Activated naive CD4-positive, alpha-beta T cell treated with anti-CD3 and anti-CD28 coated beads, Interleukin-2, amount 10 ng/mL, durations not matched to agents 7 days and 5 days (primary cell): ENCODE results near the gene CELF4.

Source experiments
- CTCF ChIA-PET: fragments of 350-600 bp; sonication (Branson Sonifier 250); formaldehyde crosslinking; loops from one replicate; lab custom pipeline; 2021; ENCODE audit warnings: antibody characterized with exemption; lab: Charles Lee
- DNase-seq: peaks from one replicate; pipeline ENCODE4 v3.0.0-alpha.2; 2020
- H3K27ac Mint-ChIP-seq: one replicate; pipeline ENCODE4 v1.8.0; 2021; ENCODE audit warnings: mild to moderate bottlenecking, moderate library complexity, mixed read lengths
- H3K27me3 Mint-ChIP-seq: one replicate; pipeline ENCODE4 v1.8.0; 2021; ENCODE audit warnings: mild to moderate bottlenecking, mixed read lengths
- H3K36me3 Mint-ChIP-seq: one replicate; pipeline ENCODE4 v1.8.0; 2021; ENCODE audit warnings: mixed read lengths
- H3K4me1 Mint-ChIP-seq: one replicate; pipeline ENCODE4 v1.8.0; 2021; ENCODE audit warnings: mixed read lengths
- H3K4me3 Mint-ChIP-seq: one replicate; pipeline ENCODE4 v1.8.0; 2021; ENCODE audit warnings: mild to moderate bottlenecking, moderate library complexity, mixed read lengths
- H3K9me3 Mint-ChIP-seq: one replicate; pipeline ENCODE4 v1.8.0; 2021; ENCODE audit warnings: mixed read lengths

The CELF4 gene

GRCh38 chr18:37293359-37293758 lies 272.2 kb downstream of the CELF4 start:
- H3K36me3 Mint-ChIP-seq: no peaks in the 10 kb centered on the region
- CTCF ChIA-PET: no interaction called here
- no peaks in the 10 kb centered on the region for H3K9me3 Mint-ChIP-seq
- no peak overlapping the region for H3K4me3 Mint-ChIP-seq
- no peaks in the 10 kb centered on the region for H3K4me1 Mint-ChIP-seq
- no peaks in the 10 kb centered on the region for H3K27me3 Mint-ChIP-seq
- no peak overlapping the region for H3K27ac Mint-ChIP-seq
- DNase-seq: no peak

- Mint-ChIP-seq H3K4me1 (no peaks in the 10 kb centered on the region), H3K27ac (no peak overlapping the region), H3K4me3 (no peak overlapping the region), H3K27me3 (no peaks in the 10 kb centered on the region), H3K9me3 (no peaks in the 10 kb centered on the region), H3K36me3 (no peaks in the 10 kb centered on the region)
- DNase-seq: no peak
- CTCF ChIA-PET: no interaction called here
Observed at GRCh38 chr18:37289423-37289822, 276.2 kb downstream of the CELF4 start.

- Mint-ChIP-seq H3K4me3 (no peak overlapping the region), H3K9me3 (peaks cover 4% of the 10 kb centered on the region), H3K36me3 (no peaks in the 10 kb centered on the region), H3K4me1 (no peaks in the 10 kb centered on the region), H3K27me3 (peaks cover under 1% of the 10 kb centered on the region), H3K27ac (no peak overlapping the region)
- CTCF ChIA-PET: no interaction called here
- no peak for DNase-seq
Observed at GRCh38 chr18:37287601-37288000, 278.0 kb downstream of the CELF4 start.

- Mint-ChIP-seq H3K27ac (no peak overlapping the region), H3K9me3 (peaks cover 4% of the 10 kb centered on the region), H3K4me3 (no peak overlapping the region), H3K27me3 (peaks cover 4% of the 10 kb centered on the region), H3K4me1 (no peaks in the 10 kb centered on the region), H3K36me3 (no peaks in the 10 kb centered on the region)
- CTCF ChIA-PET: no interaction called here
- DNase-seq: no peak
Observed at GRCh38 chr18:37286801-37287200, 278.8 kb downstream of the CELF4 start.

- Mint-ChIP-seq H3K9me3 (peaks cover 4% of the 10 kb centered on the region), H3K4me1 (no peaks in the 10 kb centered on the region), H3K4me3 (no peak overlapping the region), H3K36me3 (no peaks in the 10 kb centered on the region), H3K27ac (no peak overlapping the region), H3K27me3 (peaks cover 4% of the 10 kb centered on the region)
- CTCF ChIA-PET: interaction anchor here (0.9 kb wide), 1 partner anchor 9 kb away, joined by 3 read pairs; no protein-coding TSS in a partner anchor
- no peak for DNase-seq
Observed at GRCh38 chr18:37285825-37286224, 279.8 kb downstream of the CELF4 start.

- Mint-ChIP-seq H3K36me3 (no peaks in the 10 kb centered on the region), H3K4me3 (no peak overlapping the region), H3K9me3 (peaks cover 4% of the 10 kb centered on the region), H3K27ac (no peak overlapping the region), H3K4me1 (no peaks in the 10 kb centered on the region), H3K27me3 (peaks cover 4% of the 10 kb centered on the region)
- CTCF ChIA-PET: no interaction called here
- no peak for DNase-seq
Observed at GRCh38 chr18:37284260-37284659, 281.3 kb downstream of the CELF4 start.

- DNase-seq: no peak
- Mint-ChIP-seq H3K9me3 (peaks cover 4% of the 10 kb centered on the region), H3K36me3 (no peaks in the 10 kb centered on the region), H3K4me3 (no peak overlapping the region), H3K4me1 (no peaks in the 10 kb centered on the region), H3K27ac (no peak overlapping the region), H3K27me3 (peaks cover 14% of the 10 kb centered on the region)
- CTCF ChIA-PET: no interaction called here
Observed at GRCh38 chr18:37282386-37283037, 283.1 kb downstream of the CELF4 start.

- H3K4me3 Mint-ChIP-seq: no peak overlapping the region
- H3K4me1 Mint-ChIP-seq: no peaks in the 10 kb centered on the region
- H3K27me3 Mint-ChIP-seq: peaks cover 28% of the 10 kb centered on the region
- peaks cover 6% of the 10 kb centered on the region for H3K9me3 Mint-ChIP-seq
- no peaks in the 10 kb centered on the region for H3K36me3 Mint-ChIP-seq
- DNase-seq: no peak
- CTCF ChIA-PET: no interaction called here
- H3K27ac Mint-ChIP-seq: no peak overlapping the region
Observed at GRCh38 chr18:37280701-37281393, 284.8 kb downstream of the CELF4 start.

GRCh38 chr18:37277804-37278203 lies 287.8 kb downstream of the CELF4 start:
- CTCF ChIA-PET: no interaction called here

GRCh38 chr18:37276111-37276890 lies 289.3 kb downstream of the CELF4 start:
- no peak overlapping the region for H3K4me3 Mint-ChIP-seq
- H3K27me3 Mint-ChIP-seq: peaks cover 56% of the 10 kb centered on the region
- CTCF ChIA-PET: no interaction called here
- H3K9me3 Mint-ChIP-seq: peaks cover 3% of the 10 kb centered on the region
- H3K27ac Mint-ChIP-seq: no peak overlapping the region
- no peaks in the 10 kb centered on the region for H3K4me1 Mint-ChIP-seq
- no peak for DNase-seq
- no peaks in the 10 kb centered on the region for H3K36me3 Mint-ChIP-seq

More at GRCh38 chr18:37277804-37278203, 287.8 kb downstream of the CELF4 start:
- no peak overlapping the region for H3K4me3 Mint-ChIP-seq
- no peaks in the 10 kb centered on the region for H3K4me1 Mint-ChIP-seq
- peaks cover 3% of the 10 kb centered on the region for H3K9me3 Mint-ChIP-seq
- H3K27me3 Mint-ChIP-seq: peaks cover 59% of the 10 kb centered on the region
- H3K27ac Mint-ChIP-seq: no peak overlapping the region
- no peaks in the 10 kb centered on the region for H3K36me3 Mint-ChIP-seq
- no peak for DNase-seq

GRCh38 chr18:37275237-37275741 lies 290.3 kb downstream of the CELF4 start:
- no peaks in the 10 kb centered on the region for H3K4me1 Mint-ChIP-seq
- CTCF ChIA-PET: no interaction called here
- H3K4me3 Mint-ChIP-seq: no peak overlapping the region
- peaks cover 56% of the 10 kb centered on the region for H3K27me3 Mint-ChIP-seq
- H3K9me3 Mint-ChIP-seq: peaks cover 4% of the 10 kb centered on the region
- H3K27ac Mint-ChIP-seq: no peak overlapping the region
- no peaks in the 10 kb centered on the region for H3K36me3 Mint-ChIP-seq
- DNase-seq: no peak

GRCh38 chr18:37274309-37275236 lies 291.0 kb downstream of the CELF4 start:
- Mint-ChIP-seq H3K4me3 (no peak overlapping the region), H3K9me3 (peaks cover 4% of the 10 kb centered on the region)
- CTCF ChIA-PET: no interaction called here

GRCh38 chr18:37272841-37273240 lies 292.8 kb downstream of the CELF4 start:
- Mint-ChIP-seq H3K4me1 (no peaks in the 10 kb centered on the region), H3K27ac (no peak overlapping the region), H3K9me3 (peaks cover 4% of the 10 kb centered on the region), H3K4me3 (no peak overlapping the region), H3K36me3 (no peaks in the 10 kb centered on the region), H3K27me3 (peaks cover 49% of the 10 kb centered on the region)
- no peak for DNase-seq
- CTCF ChIA-PET: no interaction called here

More at GRCh38 chr18:37274309-37275236, 291.0 kb downstream of the CELF4 start:
- no peak for DNase-seq
- Mint-ChIP-seq H3K27me3 (peaks cover 56% of the 10 kb centered on the region), H3K36me3 (no peaks in the 10 kb centered on the region), H3K27ac (no peak overlapping the region), H3K4me1 (no peaks in the 10 kb centered on the region)
